Measurements from ENCODE around the gene FADS2. TPM values are rescaled to one million over a fixed set of nuclear protein-coding genes. Genes with fewer than 3 reads are reported as not detected.

The FADS2 gene
- total RNA-seq, 1 donor from 2014 or later: 402 TPM

GRCh38 chr11:61838501-61838900 is 10.4 kb downstream of the FADS2 start:
- DNase-seq (ENCODE audit: low spot score, unreplicated experiment): no peak
- H3K27ac Mint-ChIP-seq: no peak overlapping the region
- no peak for TF ChIP-seq CTCF (IDR thresholded peaks at IDR 0.05; ENCODE audit: unreplicated experiment)
- no peak overlapping the region for H3K4me3 Mint-ChIP-seq (ENCODE audit: low read depth)
- H3K9me3 Mint-ChIP-seq (ENCODE audit: low read depth): no peaks in the 10 kb centered on the region
- peaks cover 35% of the 10 kb centered on the region for H3K36me3 Mint-ChIP-seq (ENCODE audit: insufficient read depth)
- no peaks in the 10 kb centered on the region for H3K27me3 Mint-ChIP-seq
- H3K4me1 Mint-ChIP-seq (ENCODE audit: low read depth): peaks cover 9% of the 10 kb centered on the region

GRCh38 chr11:61838921-61839320 is 10.8 kb downstream of the FADS2 start:
- no peak for TF ChIP-seq CTCF (IDR thresholded peaks at IDR 0.05; ENCODE audit: unreplicated experiment)
- H3K27ac Mint-ChIP-seq: peak overlapping the region; percentile 79
- H3K36me3 Mint-ChIP-seq (ENCODE audit: insufficient read depth): peaks cover 30% of the 10 kb centered on the region
- H3K27me3 Mint-ChIP-seq: no peaks in the 10 kb centered on the region
- DNase-seq (ENCODE audit: low spot score, unreplicated experiment): no peak
- H3K4me1 Mint-ChIP-seq (ENCODE audit: low read depth): peaks cover 5% of the 10 kb centered on the region
- H3K9me3 Mint-ChIP-seq (ENCODE audit: low read depth): no peaks in the 10 kb centered on the region
- H3K4me3 Mint-ChIP-seq (ENCODE audit: low read depth): no peak overlapping the region

- Mint-ChIP-seq H3K9me3 (ENCODE audit: low read depth) (no peaks in the 10 kb centered on the region), H3K4me1 (ENCODE audit: low read depth) (peaks cover 4% of the 10 kb centered on the region), H3K4me3 (ENCODE audit: low read depth) (no peak overlapping the region), H3K36me3 (ENCODE audit: insufficient read depth) (peaks cover 30% of the 10 kb centered on the region), H3K27ac (no peak overlapping the region), H3K27me3 (no peaks in the 10 kb centered on the region)
- DNase-seq (ENCODE audit: low spot score, unreplicated experiment): no peak
- TF ChIP-seq CTCF (IDR thresholded peaks at IDR 0.05; ENCODE audit: unreplicated experiment): no peak
Measured at GRCh38 chr11:61839742-61840141, 11.6 kb downstream of the FADS2 start.

GRCh38 chr11:61840371-61840770 is 12.3 kb downstream of the FADS2 start:
- no peak overlapping the region for H3K27ac Mint-ChIP-seq
- H3K4me1 Mint-ChIP-seq (ENCODE audit: low read depth): peaks cover 2% of the 10 kb centered on the region
- DNase-seq (ENCODE audit: low spot score, unreplicated experiment): no peak

DNA sequence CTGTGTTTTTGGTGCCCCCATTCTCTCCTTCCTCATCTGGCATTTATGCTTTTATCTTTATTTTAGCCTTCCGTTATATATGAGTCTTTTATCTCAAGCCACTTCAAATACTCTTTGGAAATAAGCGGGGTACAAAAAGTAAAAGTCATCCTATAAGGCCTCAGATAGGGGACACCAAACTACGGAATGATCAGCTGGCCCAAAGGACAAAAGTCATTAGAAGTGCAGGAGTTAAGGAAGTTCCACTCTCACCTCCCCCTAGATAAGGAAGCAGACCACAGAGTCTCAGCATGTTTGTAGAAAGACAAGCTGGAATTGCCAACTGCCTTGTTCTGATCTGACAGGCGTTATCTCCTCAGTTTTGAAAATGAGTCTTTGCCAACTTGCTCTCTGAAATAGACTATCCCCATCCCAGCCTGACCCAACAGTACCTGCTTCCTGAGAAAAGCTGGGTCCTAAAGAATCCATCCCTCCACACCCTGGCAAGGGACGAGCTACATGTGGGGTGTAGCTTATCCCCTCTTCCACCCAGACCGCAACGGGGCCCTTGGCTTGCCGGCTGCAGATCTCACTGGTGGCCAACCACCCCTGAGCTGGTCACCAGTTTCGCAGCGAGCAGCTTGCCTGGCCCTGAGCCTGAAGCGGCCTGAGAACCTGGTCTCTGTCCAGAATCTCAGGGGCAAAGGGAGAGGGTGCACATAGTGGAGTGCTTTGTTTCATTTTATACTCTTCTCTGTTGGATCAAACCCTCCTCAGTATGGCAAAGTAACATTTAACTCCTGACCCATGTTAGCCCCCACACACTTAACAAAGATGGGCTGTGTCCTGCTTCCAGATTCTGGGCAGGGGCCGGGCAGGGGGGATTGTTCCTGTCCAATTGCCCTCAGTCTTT is 13.8 kb downstream of the FADS2 start:
- Mint-ChIP-seq H3K36me3 (ENCODE audit: insufficient read depth) (peaks cover 34% of the 10 kb centered on the region), H3K9me3 (ENCODE audit: low read depth) (no peaks in the 10 kb centered on the region), H3K4me3 (ENCODE audit: low read depth) (no peak overlapping the region), H3K27ac (peak overlapping the region; percentile 45), H3K27me3 (no peaks in the 10 kb centered on the region), H3K4me1 (ENCODE audit: low read depth) (no peaks in the 10 kb centered on the region)
- no peak for TF ChIP-seq CTCF (IDR thresholded peaks at IDR 0.05; ENCODE audit: unreplicated experiment)
- no peak for DNase-seq (ENCODE audit: low spot score, unreplicated experiment)

More at GRCh38 chr11:61840371-61840770, 12.3 kb downstream of the FADS2 start:
- no peaks in the 10 kb centered on the region for H3K27me3 Mint-ChIP-seq
- no peak overlapping the region for H3K4me3 Mint-ChIP-seq (ENCODE audit: low read depth)
- H3K36me3 Mint-ChIP-seq (ENCODE audit: insufficient read depth): peaks cover 31% of the 10 kb centered on the region
- TF ChIP-seq CTCF (IDR thresholded peaks at IDR 0.05; ENCODE audit: unreplicated experiment): no peak
- no peaks in the 10 kb centered on the region for H3K9me3 Mint-ChIP-seq (ENCODE audit: low read depth)

Measured in progenitor cell of endocrine pancreas (in vitro differentiated cells).